GM18519 (cell line): Measurements from ENCODE around the gene PNMA5.
A peak's percentile ranks its signal among the peaks of the same experiment; 100 is the strongest.

Source experiments
- ATAC-seq: cut with Tn5 transposase; IDR thresholded peaks from one replicate; pipeline ENCODE4 v1.9.1; 2021; ENCODE audit warnings: mild to moderate bottlenecking, moderate library complexity; ENCODE audit not compliant: unreplicated experiment, low FRiP score

PNMA5 gene

DNA sequence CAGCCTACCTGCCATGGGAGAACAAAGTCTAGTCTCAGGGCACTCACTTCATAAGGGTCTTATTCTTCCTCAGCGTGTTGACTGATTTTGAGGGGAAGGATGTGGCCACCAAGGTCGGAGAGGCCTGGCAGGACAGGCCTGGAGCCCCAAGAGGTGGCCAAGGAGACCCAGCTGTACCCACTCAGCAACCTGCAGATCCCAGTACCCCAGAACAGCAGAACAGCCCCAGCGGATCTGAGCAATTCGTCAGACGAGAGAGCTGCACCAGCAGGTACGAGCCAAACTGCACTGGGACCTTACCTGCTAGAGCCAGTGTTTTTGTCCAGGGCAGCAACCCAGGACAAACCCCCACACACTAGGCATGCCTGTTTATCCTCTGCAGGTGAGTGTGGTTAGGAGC lies 34.3 kb downstream of the PNMA5 start:
- no peak for ATAC-seq

DNA sequence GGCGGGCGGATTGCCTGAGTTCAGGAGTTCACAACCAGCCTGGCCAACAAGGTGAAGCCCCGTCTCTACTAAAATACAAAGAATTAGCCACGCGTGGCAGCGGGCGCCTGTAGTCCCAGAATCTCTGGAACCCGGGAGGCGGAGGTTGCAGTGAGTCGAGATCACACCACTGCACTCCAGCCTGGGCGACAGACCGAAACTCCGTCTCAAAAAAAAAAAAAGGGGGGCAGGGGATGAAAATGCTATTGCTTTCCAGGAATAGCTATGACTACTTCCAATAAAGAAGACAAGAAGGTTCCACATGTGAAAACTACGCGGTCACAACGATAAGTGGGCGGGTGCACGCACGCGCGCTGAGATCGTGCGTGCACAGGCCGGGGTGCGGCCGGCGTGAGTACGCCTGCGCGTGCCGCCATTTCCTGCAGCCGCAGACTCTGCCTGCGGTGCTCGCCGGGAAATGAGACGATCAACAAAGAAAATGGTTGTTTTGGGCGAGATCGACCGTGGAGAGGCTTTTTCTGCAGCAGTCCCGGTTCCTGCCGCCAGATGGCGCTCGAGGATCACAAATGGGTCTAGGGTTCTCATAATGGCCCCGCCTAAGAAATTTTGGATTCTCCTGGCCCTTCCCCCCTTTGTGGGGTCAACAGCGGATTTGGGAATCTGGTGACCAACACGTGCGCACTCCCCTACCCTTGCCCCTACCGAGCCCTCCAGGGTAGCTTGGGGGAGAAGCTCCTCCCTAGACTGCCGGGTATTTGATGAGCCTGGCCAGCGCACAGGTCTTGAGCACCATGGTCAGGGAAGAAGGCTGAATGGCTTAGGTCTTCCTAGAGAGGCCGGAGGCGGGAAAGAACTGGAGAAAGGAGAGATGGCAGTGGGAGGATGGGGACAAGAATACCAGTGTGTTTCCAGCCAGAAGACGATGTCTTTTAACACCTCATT lies 35.1 kb downstream of the PNMA5 start:
- peak; percentile 93 for ATAC-seq

DNA sequence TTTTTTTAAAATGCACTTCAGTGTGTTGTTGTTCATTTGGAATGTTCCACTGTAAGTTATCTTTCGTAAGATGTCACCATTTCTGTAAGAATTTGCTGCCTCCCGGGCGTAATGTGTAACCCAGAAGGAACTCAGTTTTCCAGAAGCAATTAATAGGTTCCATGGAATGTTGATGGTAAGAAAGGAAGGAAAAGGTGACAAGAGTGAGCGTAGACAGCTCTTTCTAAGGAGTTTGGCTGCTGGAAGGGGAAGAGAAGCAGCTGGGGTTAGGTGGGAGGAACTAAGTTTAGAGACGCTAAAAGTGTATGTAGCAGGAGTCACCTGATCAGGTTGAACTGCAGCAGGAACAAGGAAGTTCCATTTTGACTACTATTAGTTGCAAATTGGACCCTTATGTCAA lies 35.9 kb downstream of the PNMA5 start:
- ATAC-seq = no peak

DNA sequence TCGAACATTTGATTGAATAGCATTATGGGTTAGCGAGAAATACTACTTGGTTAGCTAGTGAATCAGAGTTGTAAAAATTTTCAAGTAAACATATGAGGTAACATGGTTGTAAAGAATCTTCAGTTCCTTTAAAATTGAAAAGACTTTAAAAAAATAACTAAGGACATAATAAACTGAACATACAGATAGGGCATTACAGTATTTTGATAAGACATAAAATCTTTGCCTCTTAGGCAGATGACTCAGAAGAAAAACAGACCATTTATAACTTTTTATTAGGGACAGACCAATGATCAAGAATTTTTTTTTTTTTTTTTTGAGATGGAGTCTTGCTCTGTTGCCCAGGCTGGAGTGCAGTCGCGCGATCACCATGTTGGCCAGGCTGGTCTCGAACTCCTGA lies 43.1 kb downstream of the PNMA5 start:
- no peak for ATAC-seq

DNA sequence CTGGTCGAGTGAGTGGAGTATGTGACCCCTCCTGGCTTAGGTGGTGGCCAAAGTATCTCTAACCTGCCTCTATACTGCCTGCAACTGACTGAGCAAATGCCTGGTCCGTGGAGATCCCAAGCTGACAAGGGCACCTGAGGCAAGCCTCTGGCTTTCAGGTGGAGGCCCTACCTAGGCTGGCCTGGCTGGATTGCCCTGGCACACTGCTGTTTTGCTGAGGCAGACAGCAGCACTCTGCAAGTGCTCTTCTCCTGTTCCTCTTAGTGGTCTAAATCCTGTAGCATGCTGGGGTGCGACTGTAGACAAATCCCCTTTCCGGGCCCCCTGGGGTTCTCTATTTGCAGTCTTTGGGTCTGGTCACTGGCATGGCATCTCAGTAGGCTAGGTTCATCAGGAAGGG lies 44.8 kb downstream of the PNMA5 start:
- no peak for ATAC-seq

DNA sequence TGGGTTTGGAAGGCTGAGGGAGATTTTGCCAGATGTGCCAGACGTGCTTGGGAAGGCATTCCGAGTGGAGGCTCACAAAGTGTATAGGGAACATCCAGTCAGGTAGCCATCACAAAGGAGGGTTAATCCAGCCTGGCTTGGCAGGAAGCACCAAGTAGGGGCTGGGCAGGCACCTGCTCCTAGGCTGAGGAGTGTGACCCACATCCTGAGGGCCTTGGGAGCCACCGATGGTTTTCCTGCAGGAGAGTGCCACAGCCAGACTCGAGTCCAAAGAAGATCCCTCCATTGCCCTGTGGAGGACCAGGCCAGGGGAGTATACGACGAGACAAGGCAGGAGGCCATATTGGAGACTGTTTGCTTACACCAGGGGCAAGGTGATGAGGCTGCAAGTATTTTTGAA lies 47.2 kb downstream of the PNMA5 start:
- no peak for ATAC-seq

DNA sequence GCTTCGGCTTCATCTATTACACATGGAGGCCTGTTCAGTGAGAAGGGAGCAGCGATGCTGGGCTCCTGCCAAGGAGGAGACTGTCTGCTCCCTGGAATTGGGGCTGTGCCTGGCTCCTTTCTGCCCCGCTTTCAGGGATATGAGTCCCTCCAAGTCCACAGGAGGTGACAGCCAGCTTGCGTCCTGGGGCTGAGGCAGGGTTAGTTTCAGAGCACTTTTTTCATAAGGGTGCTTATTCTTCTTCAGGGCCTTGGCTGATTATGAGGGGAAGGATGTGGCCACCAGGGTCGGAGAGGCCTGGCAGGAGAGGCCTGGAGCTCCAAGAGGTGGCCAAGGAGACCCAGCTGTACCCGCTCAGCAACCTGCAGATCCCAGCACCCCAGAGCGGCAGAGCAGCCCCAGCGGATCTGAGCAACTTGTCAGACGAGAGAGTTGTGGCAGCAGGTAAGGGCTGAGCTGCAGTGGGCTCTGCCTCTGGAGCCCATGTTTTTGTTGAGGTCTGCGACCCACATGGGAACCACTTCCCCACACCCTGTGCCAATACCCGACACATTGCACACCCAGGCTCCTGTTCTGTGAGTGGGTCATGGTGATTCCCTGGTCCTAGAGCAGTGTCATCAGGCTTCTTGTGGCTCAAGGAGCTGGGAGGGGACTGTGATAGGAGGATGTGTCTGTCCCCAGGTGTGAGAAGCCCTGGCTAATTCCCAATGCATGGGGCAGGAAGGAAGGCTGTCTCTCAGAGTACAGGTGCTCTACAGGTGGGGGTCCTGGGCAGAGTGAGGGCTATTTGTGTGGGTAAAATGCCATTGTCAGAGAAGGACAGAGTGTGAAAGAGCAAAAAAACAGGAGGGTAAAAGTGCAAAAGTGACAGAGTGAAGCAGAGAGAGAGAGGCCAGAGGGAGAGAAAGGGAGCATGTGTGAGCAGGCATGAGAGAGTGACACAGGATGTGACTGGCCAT lies 48.6 kb downstream of the PNMA5 start:
- no peak for ATAC-seq

DNA sequence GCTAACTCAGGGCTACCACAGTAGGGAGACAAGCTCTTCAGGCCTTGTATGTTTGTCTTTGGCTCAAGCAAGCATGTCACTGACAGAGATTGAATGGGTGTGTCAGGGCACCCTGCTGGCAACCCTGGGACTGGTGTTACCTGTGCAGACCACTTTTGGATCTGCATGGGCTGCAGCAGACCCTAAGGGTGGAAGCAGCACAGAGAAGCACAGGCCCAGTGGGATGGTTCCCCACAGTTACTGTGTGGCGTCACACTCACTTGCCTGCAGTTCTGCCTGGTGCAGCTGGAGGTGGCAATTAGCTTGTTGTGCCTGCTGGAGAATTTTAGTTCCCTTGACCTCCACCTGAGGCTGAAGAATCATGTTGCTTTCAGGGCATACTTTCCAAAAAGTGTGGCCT lies 50.1 kb downstream of the PNMA5 start:
- ATAC-seq = no peak

DNA sequence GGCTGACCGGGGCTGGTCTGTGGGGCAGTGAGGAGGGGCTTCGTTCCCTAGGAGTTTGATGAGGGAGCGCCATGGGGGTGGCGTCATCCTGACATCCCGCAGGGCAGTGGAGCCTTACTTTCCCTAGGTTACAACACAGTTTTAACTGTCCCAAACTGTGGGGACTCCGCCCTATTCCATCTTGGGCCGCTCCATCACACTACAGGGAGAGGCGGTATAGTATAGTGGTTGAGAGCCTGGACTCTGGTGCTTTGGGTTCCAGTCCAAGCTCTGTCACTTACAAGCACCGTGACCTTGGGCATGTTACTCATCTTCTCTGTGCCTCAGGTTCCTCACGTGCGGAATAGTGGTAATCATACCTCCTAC lies 51.9 kb downstream of the PNMA5 start:
- no peak for ATAC-seq

DNA sequence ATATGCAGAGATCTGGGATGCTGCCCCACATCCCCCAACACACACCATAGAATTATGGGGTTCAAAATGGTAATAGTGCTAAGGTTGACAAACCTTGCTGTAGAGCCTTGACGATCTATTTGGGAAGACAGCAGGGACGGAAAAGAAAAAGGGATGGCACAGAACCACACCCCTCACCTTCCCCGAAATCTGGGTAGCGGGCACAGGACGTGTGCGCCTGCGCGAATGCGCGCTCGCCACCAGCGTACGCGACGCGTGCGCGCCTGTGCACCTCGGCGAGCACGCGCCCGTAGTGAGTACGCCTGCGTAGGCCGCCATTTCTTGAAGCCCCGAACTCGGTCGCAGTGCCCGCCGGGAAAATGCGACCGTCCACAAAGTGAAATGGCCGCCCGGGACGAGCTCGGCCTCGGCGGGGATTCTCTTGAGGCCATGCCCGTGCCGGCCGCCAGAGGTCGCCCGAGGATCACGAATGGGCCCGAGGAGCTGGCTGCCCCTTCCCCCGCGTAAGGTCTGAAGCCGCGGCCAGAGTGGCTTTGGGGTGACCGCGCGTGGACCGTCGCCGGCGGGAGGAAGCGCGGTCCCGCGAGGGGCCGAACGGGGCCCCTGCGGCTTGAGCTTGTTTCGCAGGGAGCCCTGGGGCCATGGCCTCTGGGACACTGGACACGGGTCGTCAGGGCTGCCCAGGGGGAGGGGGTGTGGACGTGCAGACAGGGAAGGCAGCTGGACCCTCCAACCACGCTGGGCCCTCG lies 52.4 kb downstream of the PNMA5 start:
- ATAC-seq = peak; percentile 84
